ENCODE data around the gene MRPS26.

- TF ChIP-seq CTCF (IDR thresholded peaks at IDR 0.05), result no peak
- no peak for TF ChIP-seq POLR2A (IDR thresholded peaks at IDR 0.05)
Observed at GRCh38 chr20:3082955-3083952, 37.4 kb downstream of the MRPS26 start.

All from heart left ventricle (tissue), 13 donors.